Measurements from ENCODE around the gene BNC2.

The BNC2 gene

GRCh38 chr9:16364347-16364746 is 506.1 kb downstream of the BNC2 start:
- no peak for DNase-seq (ENCODE audit: low spot score)

GRCh38 chr9:16363916-16364315 is 506.6 kb downstream of the BNC2 start:
- DNase-seq (ENCODE audit: low spot score): no peak

GRCh38 chr9:16363073-16363781 is 507.2 kb downstream of the BNC2 start:
- DNase-seq (ENCODE audit: low spot score): no peak

- no peak for DNase-seq (ENCODE audit: low spot score)
Observed at GRCh38 chr9:16361939-16362338, 508.5 kb downstream of the BNC2 start.

- no peak for DNase-seq (ENCODE audit: low spot score)
Observed at GRCh38 chr9:16361118-16361517, 509.4 kb downstream of the BNC2 start.

- DNase-seq (ENCODE audit: low spot score): no peak
Observed at GRCh38 chr9:16360247-16360646, 510.2 kb downstream of the BNC2 start.

Data from CD4-positive, alpha-beta T cell treated with Interleukin-2 at 100 ng/mL for 4 hours (primary cell).